HepG2 (cell line): Measurements from ENCODE around the gene NEAT1. TPM values are rescaled to one million over a fixed set of nuclear protein-coding genes. Genes with fewer than 3 reads are reported as not detected.

Experiments used
- HNF4A ChIP-seq: sonication (generic); formaldehyde crosslinking; IDR thresholded peaks from 2 replicates; pipeline ENCODE4 v1.4.0; 2020; ENCODE audit warnings: missing genetic modification reagents
- KDM3A ChIP-seq: IDR thresholded peaks from 2 replicates; pipeline ENCODE4 v1.6.1; 2018; ENCODE audit warnings: low read depth, missing compliant biosample characterization
- KLF11 ChIP-seq: IDR thresholded peaks from 2 replicates; pipeline ENCODE4 v1.6.1; 2016; ENCODE audit warnings: missing compliant biosample characterization
- MTF2 ChIP-seq: sonication (generic); formaldehyde crosslinking; IDR thresholded peaks from 2 replicates; pipeline ENCODE4 v1.5.0; 2020; ENCODE audit warnings: missing genetic modification reagents, borderline replicate concordance
- NFE2L2 ChIP-seq: fragments of 150-350 bp; IDR thresholded peaks from 2 replicates; pipeline ENCODE4 v1.6.1; 2014; ENCODE audit warnings: low read length
- RARG ChIP-seq: sonication (generic); formaldehyde crosslinking; IDR thresholded peaks from 2 replicates; pipeline ENCODE4 v1.4.0; 2020; ENCODE audit warnings: low read depth, mild to moderate bottlenecking, missing genetic modification reagents
- TEAD3 ChIP-seq: optimal IDR thresholded peaks from 2 replicates; pipeline ENCODE3; 2016; ENCODE audit warnings: borderline replicate concordance
- ZBTB49 ChIP-seq: sonication (generic); formaldehyde crosslinking; IDR thresholded peaks from 2 replicates; pipeline ENCODE4 v1.4.0; 2020; ENCODE audit warnings: missing genetic modification reagents, borderline replicate concordance
- ZNF205 ChIP-seq: IDR thresholded peaks from 2 replicates; pipeline ENCODE4 v1.6.1; 2018; ENCODE audit warnings: missing biosample characterization, missing genetic modification reagents
- ZNF275 ChIP-seq: sonication (generic); formaldehyde crosslinking; IDR thresholded peaks from 2 replicates; pipeline ENCODE4 v1.8.0; 2022; ENCODE audit warnings: missing genetic modification reagents, mild to moderate bottlenecking, inconsistent platforms, borderline replicate concordance
- ZNF34 ChIP-seq: sonication (generic); formaldehyde crosslinking; IDR thresholded peaks from 2 replicates; pipeline ENCODE4 v1.4.0; 2020; ENCODE audit warnings: mild to moderate bottlenecking, missing genetic modification reagents, borderline replicate concordance
- ZNF75D ChIP-seq: sonication (generic); formaldehyde crosslinking; IDR thresholded peaks from 2 replicates; pipeline ENCODE4 v1.8.1; 2023; ENCODE audit warnings: missing genetic modification reagents, mild to moderate bottlenecking, borderline replicate concordance
- polyA plus RNA-seq, 8 experiments: library from polyadenylated mRNA; depleted of rRNA in 3 of 8; stranded (reverse) in 7 of 8; unstranded in 1 of 8; fragments of >200 nt; fragmentation: Illumina TruSeq in 4 of 8; extraction: Trizol in 4 of 8; gene quantifications; 2 replicates each; pipeline versions ENCODE4 v1.2.1 to v1.2.3, GENCODE V29; 2011 to 2016; ENCODE audit warnings: low read depth in 4 of 8, missing spikeins in 1 of 8, mixed read lengths in 1 of 8; ENCODE audit not compliant: insufficient read depth in 1 of 8
- total RNA-seq, 5 experiments: library from RNA; depleted of rRNA; stranded (reverse); fragments of >200 nt; fragmentation: Illumina TruSeq; extraction: Trizol; gene quantifications; 2 replicates each; pipeline ENCODE4 v1.2.3, GENCODE V29; 2016; ENCODE audit warnings: low read depth in 1 of 5
- TF ChIP-seq, protein P1 (sequence below): IDR thresholded peaks from 2 replicates; pipeline ENCODE4 v1.6.1; 2018; ENCODE audit warnings: missing genetic modification reagents, mild to moderate bottlenecking, missing compliant biosample characterization
- TF ChIP-seq, protein P2 (sequence below): sonication (generic); formaldehyde crosslinking; IDR thresholded peaks from 2 replicates; pipeline ENCODE4 v1.4.0; 2020; ENCODE audit warnings: low read depth, mild to moderate bottlenecking, missing genetic modification reagents
- TF ChIP-seq, protein P3 (sequence below): IDR thresholded peaks from 2 replicates; pipeline ENCODE4 v1.4.0; 2020; ENCODE audit warnings: mild to moderate bottlenecking, missing genetic modification reagents

Gene NEAT1
- total and polyA plus RNA-seq, 2 of the 13 experiments (the other 11 are each of a cell fraction or from before 2014, with no cell fraction given): 20.5 to 41.2 TPM

- TF ChIP-seq, protein P1, sequence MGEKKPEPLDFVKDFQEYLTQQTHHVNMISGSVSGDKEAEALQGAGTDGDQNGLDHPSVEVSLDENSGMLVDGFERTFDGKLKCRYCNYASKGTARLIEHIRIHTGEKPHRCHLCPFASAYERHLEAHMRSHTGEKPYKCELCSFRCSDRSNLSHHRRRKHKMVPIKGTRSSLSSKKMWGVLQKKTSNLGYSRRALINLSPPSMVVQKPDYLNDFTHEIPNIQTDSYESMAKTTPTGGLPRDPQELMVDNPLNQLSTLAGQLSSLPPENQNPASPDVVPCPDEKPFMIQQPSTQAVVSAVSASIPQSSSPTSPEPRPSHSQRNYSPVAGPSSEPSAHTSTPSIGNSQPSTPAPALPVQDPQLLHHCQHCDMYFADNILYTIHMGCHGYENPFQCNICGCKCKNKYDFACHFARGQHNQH (CRISPR knock-in tag): peak; percentile 61; the same call in 1 of the 2 replicates
- peak; percentile 73; the same call in 1 of the 2 replicates for TF ChIP-seq ZNF75D
- TF ChIP-seq TEAD3 (CRISPR knock-in tag): peak; percentile 56
- peak; percentile 44 for TF ChIP-seq ZNF205
- TF ChIP-seq KLF11 (CRISPR knock-in tag): peak; percentile 88; the same call in 1 of the 2 replicates
- TF ChIP-seq KDM3A: peak; percentile 30; the same call in 1 of the 2 replicates
- TF ChIP-seq ZNF34 (CRISPR knock-in tag): no peak
- TF ChIP-seq, protein P2, sequence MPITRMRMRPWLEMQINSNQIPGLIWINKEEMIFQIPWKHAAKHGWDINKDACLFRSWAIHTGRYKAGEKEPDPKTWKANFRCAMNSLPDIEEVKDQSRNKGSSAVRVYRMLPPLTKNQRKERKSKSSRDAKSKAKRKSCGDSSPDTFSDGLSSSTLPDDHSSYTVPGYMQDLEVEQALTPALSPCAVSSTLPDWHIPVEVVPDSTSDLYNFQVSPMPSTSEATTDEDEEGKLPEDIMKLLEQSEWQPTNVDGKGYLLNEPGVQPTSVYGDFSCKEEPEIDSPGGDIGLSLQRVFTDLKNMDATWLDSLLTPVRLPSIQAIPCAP (CRISPR knock-in tag): 0 out of 2 replicates have a peak, but pooled peaks have one; percentile 27
- peak; percentile 39 for TF ChIP-seq NFE2L2
- TF ChIP-seq MTF2 (CRISPR knock-in tag): no peak
- no peak for TF ChIP-seq RARG (CRISPR knock-in tag)
- TF ChIP-seq, protein P3, sequence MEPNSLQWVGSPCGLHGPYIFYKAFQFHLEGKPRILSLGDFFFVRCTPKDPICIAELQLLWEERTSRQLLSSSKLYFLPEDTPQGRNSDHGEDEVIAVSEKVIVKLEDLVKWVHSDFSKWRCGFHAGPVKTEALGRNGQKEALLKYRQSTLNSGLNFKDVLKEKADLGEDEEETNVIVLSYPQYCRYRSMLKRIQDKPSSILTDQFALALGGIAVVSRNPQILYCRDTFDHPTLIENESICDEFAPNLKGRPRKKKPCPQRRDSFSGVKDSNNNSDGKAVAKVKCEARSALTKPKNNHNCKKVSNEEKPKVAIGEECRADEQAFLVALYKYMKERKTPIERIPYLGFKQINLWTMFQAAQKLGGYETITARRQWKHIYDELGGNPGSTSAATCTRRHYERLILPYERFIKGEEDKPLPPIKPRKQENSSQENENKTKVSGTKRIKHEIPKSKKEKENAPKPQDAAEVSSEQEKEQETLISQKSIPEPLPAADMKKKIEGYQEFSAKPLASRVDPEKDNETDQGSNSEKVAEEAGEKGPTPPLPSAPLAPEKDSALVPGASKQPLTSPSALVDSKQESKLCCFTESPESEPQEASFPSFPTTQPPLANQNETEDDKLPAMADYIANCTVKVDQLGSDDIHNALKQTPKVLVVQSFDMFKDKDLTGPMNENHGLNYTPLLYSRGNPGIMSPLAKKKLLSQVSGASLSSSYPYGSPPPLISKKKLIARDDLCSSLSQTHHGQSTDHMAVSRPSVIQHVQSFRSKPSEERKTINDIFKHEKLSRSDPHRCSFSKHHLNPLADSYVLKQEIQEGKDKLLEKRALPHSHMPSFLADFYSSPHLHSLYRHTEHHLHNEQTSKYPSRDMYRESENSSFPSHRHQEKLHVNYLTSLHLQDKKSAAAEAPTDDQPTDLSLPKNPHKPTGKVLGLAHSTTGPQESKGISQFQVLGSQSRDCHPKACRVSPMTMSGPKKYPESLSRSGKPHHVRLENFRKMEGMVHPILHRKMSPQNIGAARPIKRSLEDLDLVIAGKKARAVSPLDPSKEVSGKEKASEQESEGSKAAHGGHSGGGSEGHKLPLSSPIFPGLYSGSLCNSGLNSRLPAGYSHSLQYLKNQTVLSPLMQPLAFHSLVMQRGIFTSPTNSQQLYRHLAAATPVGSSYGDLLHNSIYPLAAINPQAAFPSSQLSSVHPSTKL (CRISPR knock-in tag): peak; percentile 4; the same call in 1 of the 2 replicates
- peak; percentile 94 for TF ChIP-seq ZBTB49
- TF ChIP-seq HNF4A (CRISPR knock-in tag): peak; percentile 62
- TF ChIP-seq ZNF275 (CRISPR knock-in tag): peak; percentile 47; the same call in 1 of the 2 replicates
Measured at GRCh38 chr11:65422633-65423515, at the start of gene NEAT1 (continued).
